Muscle layer of colon (tissue), 2 donors: ENCODE measurements around the gene PACSIN2.
A peak's percentile ranks its signal among the peaks of the same experiment; 100 is the strongest.

Source experiments
- H3K27ac ChIP-seq: one replicate; pipeline ENCODE4 v1.7.0; 2013; ENCODE audit warnings: low read depth, mild to moderate bottlenecking, low read length, moderate library complexity
- H3K27me3 ChIP-seq, 2 donors: one replicate each; pipeline ENCODE4 v1.7.0; 2013; ENCODE audit warnings: low read length in 2 of 2, mild to moderate bottlenecking in 2 of 2; ENCODE audit not compliant: insufficient read depth in 2 of 2, control insufficient read depth in 1 of 2
- H3K36me3 ChIP-seq: one replicate; pipeline ENCODE4 v1.7.0; 2013; ENCODE audit warnings: mild to moderate bottlenecking, low read length; ENCODE audit not compliant: insufficient read depth
- H3K4me1 ChIP-seq: one replicate; pipeline ENCODE4 v1.7.0; 2013; ENCODE audit warnings: mild to moderate bottlenecking, low read length; ENCODE audit not compliant: insufficient read depth
- H3K4me3 ChIP-seq, 2 donors: one replicate each; pipeline ENCODE4 v1.7.0; 2013; ENCODE audit warnings: low read length in 2 of 2, low read depth in 1 of 2, mild to moderate bottlenecking in 1 of 2, moderate library complexity in 1 of 2
- H3K9ac ChIP-seq: one replicate; pipeline ENCODE4 v1.7.0; 2013; ENCODE audit warnings: low read length
- H3K9me3 ChIP-seq: one replicate; pipeline ENCODE4 v1.7.0; 2013; ENCODE audit warnings: mild to moderate bottlenecking, low read length
- donor health status: abdominal sarcoma.
- donor health status: Adenocarcinoma of cecum.

Gene PACSIN2

GRCh38 chr22:42856179-42856864 lies 158.6 kb downstream of the PACSIN2 start:
- H3K27me3 ChIP-seq, result no peaks in the 10 kb centered on the region
- H3K9ac ChIP-seq, result peak overlapping the region; percentile 87
- peaks cover 20% of the 10 kb centered on the region for H3K4me1 ChIP-seq
- H3K9me3 ChIP-seq, result no peaks in the 10 kb centered on the region
- H3K36me3 ChIP-seq, result no peaks in the 10 kb centered on the region
- H3K4me3 ChIP-seq, result peak overlapping the region; percentile 85 to 92
- peak overlapping the region; percentile 95 for H3K27ac ChIP-seq

GRCh38 chr22:42855721-42856120 lies 159.2 kb downstream of the PACSIN2 start:
- peak overlapping the region; percentile 85 to 92 for H3K4me3 ChIP-seq
- H3K4me1 ChIP-seq, result peaks cover 15% of the 10 kb centered on the region
- H3K27me3 ChIP-seq, result no peaks in the 10 kb centered on the region
- no peak overlapping the region for H3K27ac ChIP-seq
- H3K9me3 ChIP-seq, result no peaks in the 10 kb centered on the region
- peak overlapping the region; percentile 87 for H3K9ac ChIP-seq
- H3K36me3 ChIP-seq, result no peaks in the 10 kb centered on the region

DNA sequence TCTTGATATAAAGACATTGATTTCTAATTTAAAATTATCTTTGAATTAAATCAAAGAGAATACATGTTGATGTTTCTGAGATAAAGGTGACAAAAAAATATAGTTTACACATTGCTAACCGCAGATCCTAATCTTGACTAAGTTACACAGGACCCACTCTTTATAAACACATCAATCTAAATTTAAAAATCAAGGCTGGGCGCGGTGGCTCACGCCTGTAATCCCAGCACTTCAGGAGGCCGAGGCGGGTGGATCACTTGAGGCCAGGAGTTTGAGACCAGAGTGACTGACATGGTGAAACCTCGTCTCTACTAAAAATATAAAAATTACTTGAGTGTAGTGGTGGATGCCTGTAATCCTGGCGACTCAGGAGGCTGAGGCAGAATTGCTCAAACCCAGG lies 159.7 kb downstream of the PACSIN2 start:
- Histone ChIP-seq H3K4me1 (peaks cover 13% of the 10 kb centered on the region), H3K27me3 (no peaks in the 10 kb centered on the region), H3K9me3 (no peaks in the 10 kb centered on the region), H3K4me3 (no peak overlapping the region), H3K36me3 (no peaks in the 10 kb centered on the region), H3K27ac (no peak overlapping the region), H3K9ac (no peak overlapping the region)

DNA sequence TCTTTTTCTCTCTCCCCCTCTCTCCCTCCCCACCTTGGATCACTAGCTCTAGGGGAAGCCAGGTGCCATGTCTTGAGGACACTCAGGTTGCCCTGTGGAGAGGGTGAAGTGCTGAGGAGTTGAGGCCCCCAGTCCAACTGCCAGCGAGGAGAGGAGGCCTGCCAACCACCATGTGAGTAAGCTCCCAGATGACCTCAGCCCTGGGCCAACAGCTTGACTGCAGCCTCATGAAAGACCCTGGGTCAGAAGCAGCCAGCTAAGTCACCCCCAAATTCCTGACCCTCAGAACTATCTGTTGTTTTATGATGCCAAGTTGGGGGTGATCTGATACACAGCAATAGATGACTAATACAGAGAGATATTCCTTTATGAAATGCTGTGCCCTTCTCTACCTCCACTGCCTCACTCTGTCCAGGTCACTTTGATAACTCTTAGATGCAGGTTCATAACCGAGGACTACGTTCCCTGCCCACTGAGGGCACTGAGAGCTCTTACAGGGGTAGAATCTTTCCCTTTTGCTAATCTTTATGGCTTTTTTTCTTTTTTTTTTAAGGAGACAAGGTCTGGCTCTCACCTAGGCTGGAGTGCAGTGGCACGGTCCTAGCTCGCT lies 165.9 kb downstream of the PACSIN2 start:
- Histone ChIP-seq H3K9ac (no peak overlapping the region), H3K27ac (no peak overlapping the region), H3K9me3 (no peaks in the 10 kb centered on the region), H3K36me3 (peaks cover 16% of the 10 kb centered on the region), H3K27me3 (no peaks in the 10 kb centered on the region), H3K4me1 (no peaks in the 10 kb centered on the region), H3K4me3 (no peak overlapping the region)

GRCh38 chr22:42847110-42847509 lies 167.8 kb downstream of the PACSIN2 start:
- Histone ChIP-seq H3K27ac (no peak overlapping the region), H3K4me1 (peaks cover 6% of the 10 kb centered on the region), H3K9ac (no peak overlapping the region), H3K27me3 (no peaks in the 10 kb centered on the region), H3K4me3 (no peak overlapping the region), H3K36me3 (peaks cover 21% of the 10 kb centered on the region), H3K9me3 (no peaks in the 10 kb centered on the region)

GRCh38 chr22:42844756-42845155 lies 170.2 kb downstream of the PACSIN2 start:
- Histone ChIP-seq H3K4me3 (no peak overlapping the region), H3K9me3 (no peaks in the 10 kb centered on the region), H3K36me3 (peaks cover 31% of the 10 kb centered on the region), H3K9ac (no peak overlapping the region), H3K27me3 (no peaks in the 10 kb centered on the region), H3K27ac (no peak overlapping the region), H3K4me1 (peaks cover 6% of the 10 kb centered on the region)

DNA sequence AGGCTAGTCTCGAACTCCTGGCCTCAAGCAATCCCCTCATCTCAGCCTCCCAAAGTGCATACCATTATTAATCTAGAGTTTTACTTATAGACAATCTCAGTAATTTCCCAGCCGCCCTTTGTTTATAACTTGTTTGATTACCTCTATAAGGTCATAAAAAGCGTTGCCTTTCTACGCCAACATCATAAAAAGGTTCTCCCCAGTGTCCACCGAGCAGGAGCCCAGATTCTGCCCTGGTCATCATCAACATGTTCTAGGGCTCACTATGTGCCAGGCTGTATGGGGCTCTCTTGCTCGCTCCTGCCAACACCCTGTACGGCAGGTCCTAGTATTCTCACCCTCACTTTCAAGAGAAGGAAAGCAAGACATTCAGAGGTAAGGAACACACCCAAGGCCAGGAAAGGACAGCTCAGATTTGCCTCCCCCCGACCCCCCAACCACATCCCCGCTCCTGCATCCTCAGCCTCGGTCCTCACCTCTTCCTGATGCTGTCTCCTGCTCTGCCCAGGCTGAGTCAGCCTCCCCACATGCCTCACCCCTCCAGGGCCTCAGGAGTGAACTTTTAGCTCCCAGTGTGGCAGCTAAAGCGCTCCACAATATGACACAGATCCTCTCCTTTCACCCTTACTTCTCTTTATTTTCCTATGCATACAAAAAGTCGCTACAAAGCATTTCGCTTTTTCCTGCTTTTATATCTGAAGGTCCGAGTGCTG lies 172.1 kb downstream of the PACSIN2 start:
- Histone ChIP-seq H3K9ac (no peak overlapping the region), H3K27me3 (no peaks in the 10 kb centered on the region), H3K9me3 (no peaks in the 10 kb centered on the region), H3K36me3 (peaks cover 31% of the 10 kb centered on the region), H3K27ac (no peak overlapping the region), H3K4me3 (no peak overlapping the region), H3K4me1 (peaks cover 6% of the 10 kb centered on the region)

- no peaks in the 10 kb centered on the region for H3K27me3 ChIP-seq
- H3K27ac ChIP-seq, result no peak overlapping the region
- no peak overlapping the region for H3K4me3 ChIP-seq
- H3K9me3 ChIP-seq, result no peaks in the 10 kb centered on the region
- peaks cover 33% of the 10 kb centered on the region for H3K36me3 ChIP-seq
- H3K4me1 ChIP-seq, result peaks cover 6% of the 10 kb centered on the region
- no peak overlapping the region for H3K9ac ChIP-seq
These were observed 173.5 kb downstream of the PACSIN2 start for GRCh38 chr22:42841444-42841843.

DNA sequence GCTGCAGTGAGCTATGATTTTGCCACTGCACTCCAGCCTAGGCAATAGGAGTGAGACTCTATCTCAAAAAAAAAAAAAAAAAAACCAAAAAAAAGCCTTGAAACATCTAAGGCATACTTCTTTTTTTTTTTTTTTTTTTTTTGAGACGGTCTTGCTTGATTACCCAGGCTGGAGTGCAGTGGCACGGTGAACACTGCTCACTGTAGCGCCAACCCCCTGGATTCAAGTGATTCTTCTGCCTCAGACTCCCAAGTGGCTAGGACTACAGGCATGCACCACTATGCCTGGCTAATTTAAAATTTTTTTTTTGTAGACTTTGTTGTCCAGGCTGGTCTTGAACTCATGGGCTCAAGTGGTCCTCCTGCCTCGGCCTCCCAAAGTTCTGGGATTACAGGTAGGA lies 177.4 kb downstream of the PACSIN2 start:
- no peak overlapping the region for H3K4me3 ChIP-seq
- no peaks in the 10 kb centered on the region for H3K27me3 ChIP-seq
- H3K36me3 ChIP-seq, result peaks cover 46% of the 10 kb centered on the region
- H3K9ac ChIP-seq, result no peak overlapping the region
- H3K27ac ChIP-seq, result no peak overlapping the region
- H3K9me3 ChIP-seq, result no peaks in the 10 kb centered on the region
- H3K4me1 ChIP-seq, result no peaks in the 10 kb centered on the region

DNA sequence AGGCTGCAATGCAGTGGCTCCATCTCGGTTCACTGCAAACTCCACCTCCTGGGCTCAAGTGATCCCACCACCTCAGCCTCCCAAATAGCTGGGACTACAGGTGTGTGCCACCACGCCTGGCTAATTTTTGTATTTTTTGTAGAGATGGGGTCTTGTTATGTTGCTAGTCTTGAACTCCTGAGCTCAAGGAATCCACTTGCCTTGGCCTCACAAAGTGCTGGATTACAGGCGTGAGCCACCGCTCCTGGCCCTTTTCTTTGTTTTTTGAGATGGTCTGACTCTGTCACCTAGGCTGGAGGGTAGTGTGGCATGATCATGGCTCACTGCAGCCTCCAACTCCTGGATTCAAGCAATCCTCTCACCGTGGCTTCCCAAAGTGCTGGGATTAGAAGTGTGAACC lies 178.9 kb downstream of the PACSIN2 start:
- H3K4me3 ChIP-seq, result no peak overlapping the region
- H3K9me3 ChIP-seq, result no peaks in the 10 kb centered on the region
- H3K9ac ChIP-seq, result no peak overlapping the region
- H3K27ac ChIP-seq, result no peak overlapping the region
- H3K4me1 ChIP-seq, result no peaks in the 10 kb centered on the region
- H3K27me3 ChIP-seq, result no peaks in the 10 kb centered on the region
- H3K36me3 ChIP-seq, result peaks cover 52% of the 10 kb centered on the region

DNA sequence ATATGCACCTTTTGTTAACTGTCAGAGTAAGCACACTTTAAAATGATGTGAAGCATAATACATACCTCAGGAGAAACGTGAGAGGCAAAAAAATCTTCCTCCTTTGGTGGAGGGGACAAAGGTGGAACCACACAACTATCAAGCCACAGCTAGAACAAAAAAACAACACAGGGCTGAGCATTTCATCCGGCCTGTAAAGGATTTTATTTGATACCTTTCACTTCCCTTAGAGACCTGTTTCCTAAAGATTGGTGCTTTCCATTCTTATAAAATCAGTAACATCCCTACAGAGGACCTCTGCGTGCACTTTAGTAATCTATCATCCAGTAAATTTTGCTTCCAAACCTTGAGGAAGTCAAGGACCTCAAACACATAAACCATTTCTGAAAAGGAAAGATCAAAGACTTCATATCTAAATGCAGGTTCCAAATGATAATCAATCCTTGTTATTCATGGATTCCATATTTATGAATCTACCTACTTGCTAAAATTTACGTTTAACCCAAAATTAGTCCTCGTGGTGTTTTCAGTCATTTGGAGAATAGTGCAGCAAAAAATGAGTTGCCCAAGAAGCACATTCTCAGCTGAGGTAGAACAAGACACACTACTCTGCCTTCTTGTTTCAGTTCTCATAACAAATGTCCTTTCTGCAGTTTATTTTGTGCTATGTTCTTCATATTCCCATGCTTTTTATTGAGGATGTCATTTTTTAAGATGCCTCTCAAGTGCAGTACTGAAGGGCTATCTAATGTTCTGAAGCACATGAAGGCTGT lies 180.6 kb downstream of the PACSIN2 start:
- Histone ChIP-seq H3K9ac (no peak overlapping the region), H3K9me3 (no peaks in the 10 kb centered on the region), H3K4me3 (no peak overlapping the region), H3K36me3 (peaks cover 57% of the 10 kb centered on the region), H3K27ac (no peak overlapping the region), H3K27me3 (no peaks in the 10 kb centered on the region), H3K4me1 (no peaks in the 10 kb centered on the region)
